H1 (cell line): ENCODE data around the gene OTOL1. TPM values are rescaled to one million over a fixed set of nuclear protein-coding genes. Genes with fewer than 3 reads are reported as not detected.

Experiments
- CTCF ChIA-PET: fragments of 300-600 bp; sonication (Branson Sonifier 250); formaldehyde crosslinking; loops from one replicate; lab custom pipeline; 2021; ENCODE audit not compliant: partially characterized antibody; lab: Charles Lee
- POLR2A ChIA-PET: fragments of 300-600 bp; sonication (Branson Sonifier 250); formaldehyde crosslinking; loops from one replicate; lab custom pipeline; 2021; ENCODE audit warnings: inconsistent platforms; ENCODE audit not compliant: partially characterized antibody; lab: Charles Lee
- DNase-seq, 2 experiments: peaks; one replicate each; pipeline versions ENCODE4 v3.0.0 to v3.0.0-alpha.2; 2010 to 2022; ENCODE audit warnings: low spot score in 2 of 2, low read depth in 1 of 2, mixed read lengths in 1 of 2
- FAIRE-seq: peaks from 2 replicates; lab custom pipeline; 2011; peaks lifted over from hg19 to GRCh38; lab: Jason Lieb, UNC
- H2AFZ ChIP-seq: 2 replicates; pipeline ENCODE4 v1.8.1; 2012; ENCODE audit warnings: low read length, inconsistent platforms
- H2AK5ac ChIP-seq: 2 replicates; pipeline ENCODE4 v1.6.1; 2013; ENCODE audit warnings: low read depth, low read length
- H2BK120ac ChIP-seq: replicated peaks from 2 replicates; pipeline ENCODE3; 2013; ENCODE audit warnings: low read depth, low read length, inconsistent platforms
- H2BK12ac ChIP-seq: 2 replicates; pipeline ENCODE4 v1.6.1; 2013; ENCODE audit warnings: low read depth, low read length
- H2BK15ac ChIP-seq: 2 replicates; pipeline ENCODE4 v1.6.1; 2013; ENCODE audit warnings: low read length
- H2BK20ac ChIP-seq: 2 replicates; pipeline ENCODE4 v1.6.1; 2013; ENCODE audit warnings: low read length
- H2BK5ac ChIP-seq: 2 replicates; pipeline ENCODE4 v1.6.1; 2013; ENCODE audit warnings: low read depth, low read length
- H3K14ac ChIP-seq: 2 replicates; pipeline ENCODE4 v1.6.1; 2013; ENCODE audit warnings: inconsistent platforms; ENCODE audit not compliant: insufficient read length
- H3K18ac ChIP-seq: 2 replicates; pipeline ENCODE4 v1.6.1; 2013; ENCODE audit warnings: low read length; ENCODE audit errors: extremely low read depth
- H3K23ac ChIP-seq: 2 replicates; pipeline ENCODE4 v1.6.1; 2013; ENCODE audit warnings: inconsistent platforms; ENCODE audit not compliant: insufficient read length
- H3K23me2 ChIP-seq: 2 replicates; pipeline ENCODE4 v1.6.1; 2013; ENCODE audit warnings: low read depth, low read length
- H3K27ac ChIP-seq: 2 replicates; pipeline ENCODE4 v1.6.1; 2011; ENCODE audit warnings: low read depth, low read length, inconsistent platforms
- H3K27me3 ChIP-seq, 4 experiments: replicated peaks in 1 of 4; 1 replicate in 1 of 4; 2 replicates in 3 of 4; pipeline versions ENCODE4 v1.6.1 to v1.8.1; 2011 to 2013; ENCODE audit warnings: low read length in 3 of 4, mild to moderate bottlenecking in 3 of 4, inconsistent platforms in 2 of 4, mixed read lengths in 2 of 4, moderate library complexity in 1 of 4; ENCODE audit not compliant: control insufficient read depth in 3 of 4, insufficient read depth in 3 of 4; ENCODE audit errors: extremely low read depth in 1 of 4
- H3K36me3 ChIP-seq, 4 experiments: 2 replicates each; pipeline versions ENCODE4 v1.6.1 to v1.8.1; 2011 to 2013; ENCODE audit warnings: mild to moderate bottlenecking in 4 of 4, low read length in 3 of 4, moderate library complexity in 2 of 4, control low read depth in 1 of 4, inconsistent platforms in 1 of 4; ENCODE audit not compliant: insufficient read depth in 4 of 4, control insufficient read depth in 2 of 4
- H3K4ac ChIP-seq: replicated peaks from 2 replicates; pipeline ENCODE3; 2013; ENCODE audit warnings: low read length, low read depth, mixed read lengths, inconsistent platforms; ENCODE audit not compliant: insufficient read length
- H3K4me1 ChIP-seq, 4 experiments: replicated peaks in 1 of 4; 1 replicate in 1 of 4; 2 replicates in 3 of 4; pipeline versions ENCODE4 v1.6.1 to v1.8.1; 2011 to 2013; ENCODE audit warnings: low read length in 3 of 4, inconsistent platforms in 2 of 4, mixed read lengths in 1 of 4; ENCODE audit not compliant: insufficient read depth in 4 of 4, control insufficient read depth in 3 of 4
- H3K4me2 ChIP-seq, 2 experiments: 2 replicates each; pipeline versions ENCODE4 v1.6.1 to v1.8.1; 2011 to 2013; ENCODE audit warnings: low read depth in 2 of 2, low read length in 2 of 2, control low read depth in 1 of 2, inconsistent platforms in 1 of 2, mild to moderate bottlenecking in 1 of 2; ENCODE audit not compliant: insufficient read depth in 1 of 2
- H3K4me3 ChIP-seq, 4 experiments: fragments of 200-600, 300-600 bp in 1 of 4; sonication (generic), shearing (Covaris generic), sonication (Bioruptor Twin) in 1 of 4; 2 replicates each; pipeline versions ENCODE4 v1.5.1 to v1.8.1; 2011 to 2016; ENCODE audit warnings: low read length in 4 of 4, low read depth in 3 of 4, control low read depth in 2 of 4, inconsistent platforms in 2 of 4, mild to moderate bottlenecking in 2 of 4, mixed read lengths in 1 of 4, moderate library complexity in 1 of 4; ENCODE audit not compliant: insufficient read depth in 2 of 4; ENCODE audit errors: extremely low read depth in 1 of 4
- H3K56ac ChIP-seq: replicated peaks from 2 replicates; pipeline ENCODE3; 2013; ENCODE audit warnings: low read depth, mild to moderate bottlenecking, mixed read lengths, low read length, inconsistent platforms; ENCODE audit not compliant: insufficient read length
- H3K79me1 ChIP-seq: 2 replicates; pipeline ENCODE4 v1.6.1; 2013; ENCODE audit warnings: low read depth, low read length, control low read depth
- H3K79me2 ChIP-seq, 2 experiments: 2 replicates each; pipeline versions ENCODE4 v1.6.1 to v1.8.1; 2012 to 2013; ENCODE audit warnings: low read length in 2 of 2, mild to moderate bottlenecking in 2 of 2, inconsistent platforms in 1 of 2; ENCODE audit not compliant: insufficient read depth in 2 of 2, control insufficient read depth in 1 of 2
- H3K9ac ChIP-seq, 4 experiments: replicated peaks in 1 of 4; 1 replicate in 1 of 4; 2 replicates in 3 of 4; pipeline versions ENCODE4 v1.6.1 to v1.8.1; 2011 to 2013; ENCODE audit warnings: low read depth in 3 of 4, low read length in 3 of 4, control low read depth in 2 of 4, mild to moderate bottlenecking in 2 of 4, moderate library complexity in 2 of 4, inconsistent platforms in 1 of 4; ENCODE audit errors: extremely low read depth in 1 of 4
- H3K9me3 ChIP-seq, 2 experiments: 2 replicates each; pipeline versions ENCODE4 v1.6.1 to v1.8.1; 2012 to 2013; ENCODE audit warnings: mild to moderate bottlenecking in 2 of 2, moderate library complexity in 2 of 2, control low read depth in 1 of 2, inconsistent platforms in 1 of 2, low read depth in 1 of 2, low read length in 1 of 2, mixed read lengths in 1 of 2; ENCODE audit not compliant: insufficient read depth in 2 of 2
- H4K20me1 ChIP-seq, 2 experiments: replicated peaks in 1 of 2; 2 replicates each; pipeline versions ENCODE3 to v1.8.1; 2011 to 2013; ENCODE audit warnings: inconsistent platforms in 2 of 2, low read length in 2 of 2, mild to moderate bottlenecking in 1 of 2; ENCODE audit not compliant: insufficient read depth in 2 of 2, control insufficient read depth in 1 of 2
- H4K5ac ChIP-seq: 2 replicates; pipeline ENCODE4 v1.6.1; 2013; ENCODE audit warnings: low read length, low read depth, mixed read lengths, inconsistent platforms; ENCODE audit not compliant: insufficient read length
- H4K8ac ChIP-seq: 2 replicates; pipeline ENCODE4 v1.8.0; 2013; ENCODE audit warnings: mild to moderate bottlenecking, moderate library complexity, low read length, inconsistent platforms; ENCODE audit not compliant: insufficient read depth; ENCODE audit errors: extremely low read depth
- H4K91ac ChIP-seq: replicated peaks from 2 replicates; pipeline ENCODE3; 2013; ENCODE audit warnings: low read length, mixed read lengths, inconsistent platforms; ENCODE audit not compliant: insufficient read length
- CBX5 ChIP-seq: fragments of 300-800, 300-1000 bp; sonication (generic); IDR thresholded peaks from 2 replicates; pipeline ENCODE4 v1.7.1; 2016; ENCODE audit warnings: antibody characterized with exemption, low read length, low read depth
- GABPA ChIP-seq: IDR thresholded peaks from 2 replicates; pipeline ENCODE4 v1.6.1; 2011; ENCODE audit warnings: mild to moderate bottlenecking, low read length, moderate library complexity, borderline replicate concordance; ENCODE audit not compliant: insufficient read depth
- HDAC2 ChIP-seq, 2 experiments: fragments of 300-600 bp in 1 of 2; sonication (generic) in 1 of 2; IDR thresholded peaks; 2 replicates each; pipeline ENCODE4 v1.6.1; 2011 to 2012; ENCODE audit warnings: low read depth in 2 of 2, low read length in 2 of 2, mild to moderate bottlenecking in 2 of 2, moderate library complexity in 2 of 2, borderline replicate concordance in 1 of 2, inconsistent platforms in 1 of 2
- KDM5A ChIP-seq: fragments of 200-600 bp; IDR thresholded peaks from 2 replicates; pipeline ENCODE4 v1.7.1; 2012; ENCODE audit warnings: mild to moderate bottlenecking, low read length, inconsistent platforms, mixed read lengths
- MAFK ChIP-seq: IDR thresholded peaks from 2 replicates; pipeline ENCODE4 v1.6.1; 2012; ENCODE audit warnings: low read depth, mild to moderate bottlenecking, improper control_type of control experiment, low read length
- NANOG ChIP-seq: IDR thresholded peaks from 2 replicates; pipeline ENCODE4 v1.6.1; 2011; ENCODE audit warnings: low read length, low read depth, mild to moderate bottlenecking, inconsistent platforms; ENCODE audit not compliant: insufficient read depth, poor library complexity, severe bottlenecking
- RFX5 ChIP-seq: IDR thresholded peaks from 2 replicates; pipeline ENCODE4 v1.6.1; 2011; ENCODE audit warnings: low read depth, low read length, improper control_type of control experiment, borderline replicate concordance
- SIN3A ChIP-seq, 2 experiments: IDR thresholded peaks in 1 of 2; conservative IDR thresholded peaks in 1 of 2; 2 replicates each; pipeline ENCODE4 v1.6.1; 2011 to 2012; ENCODE audit warnings: low read length in 2 of 2, improper control_type of control experiment in 1 of 2, low read depth in 1 of 2, mild to moderate bottlenecking in 1 of 2
- SIX5 ChIP-seq: IDR thresholded peaks from 2 replicates; pipeline ENCODE4 v1.6.1; 2011; ENCODE audit warnings: mild to moderate bottlenecking, low read depth, low read length
- SRF ChIP-seq: IDR thresholded peaks from 2 replicates; pipeline ENCODE4 v1.6.1; 2011; ENCODE audit warnings: mild to moderate bottlenecking, low read depth, low read length, moderate library complexity
- WGBS, 2 experiments: shearing (Covaris generic) in 1 of 2; methylation state at CpG; one replicate each; pipeline versions ENCODE4 v1.1.6 to v1.1.7; 2013 to 2015; ENCODE audit warnings: low lambda C conversion rate in 2 of 2, mixed read lengths in 2 of 2, inconsistent platforms in 1 of 2, low coverage in 1 of 2, missing lambda C conversion rate in 1 of 2; ENCODE audit not compliant: insufficient replicate concordance in 2 of 2, insufficient coverage in 1 of 2, insufficient read length in 1 of 2; ENCODE audit errors: extremely low coverage in 1 of 2, missing lambda C conversion rate in 1 of 2; 5-methylcytosine and 5-hydroxymethylcytosine counted together
- polyA plus RNA-seq, 7 experiments: library from polyadenylated mRNA; depleted of rRNA in 3 of 7; stranded (reverse) in 5 of 7; unstranded in 2 of 7; fragments of >200 nt in 5 of 7; fragments of 200-250 nt in 2 of 7; gene quantifications; 1 replicate in 5 of 7; 2 replicates in 1 of 7; 4 replicates in 1 of 7; pipeline versions ENCODE4 v1.2.1 to v1.2.3, GENCODE V29; 2011 to 2013; ENCODE audit warnings: missing spikeins in 2 of 7, mixed read lengths in 2 of 7
- total RNA-seq: library from RNA; stranded (reverse); fragmentation: NEBNext Ultra II Directional; extraction: Animal tissue kit (Norgen Biotek cat#: 25700); gene quantifications from 2 replicates; pipeline ENCODE4 v1.2.1, GENCODE V29; 2021

Gene OTOL1
- total and polyA plus RNA-seq, 2 of the 8 experiments (the other 6 are each of a cell fraction or from before 2014, with no cell fraction given), result not detected

- no peak for FAIRE-seq
- Histone ChIP-seq H3K36me3 (no peaks in the 10 kb centered on the region), H2BK15ac (no peak overlapping the region), H3K23ac (no peak overlapping the region), H4K8ac (no peak overlapping the region), H3K79me2 (no peaks in the 10 kb centered on the region), H2AFZ (no peak overlapping the region), H2BK120ac (no peak overlapping the region), H3K56ac (no peak overlapping the region), H4K91ac (no peak overlapping the region), H2BK5ac (no peak overlapping the region), H3K4ac (no peak overlapping the region), H2BK20ac (no peak overlapping the region), H3K18ac (no peak overlapping the region), H3K14ac (no peak overlapping the region), H3K23me2 (no peaks in the 10 kb centered on the region), H3K4me3 (no peak overlapping the region), H3K4me2 (no peak overlapping the region), H4K20me1 (no peaks in the 10 kb centered on the region), H3K9me3 (no peaks in the 10 kb centered on the region), H2AK5ac (no peak overlapping the region), H3K9ac (no peak overlapping the region), H3K27me3 (peaks cover 0 to 1% (median 0%) of the 10 kb centered on the region in 4 experiments; a peak in 1 of 7 replicates), H3K79me1 (no peaks in the 10 kb centered on the region), H2BK12ac (no peak overlapping the region), H4K5ac (no peak overlapping the region), H3K27ac (no peak overlapping the region), H3K4me1 (no peaks in the 10 kb centered on the region)
- TF ChIP-seq SIN3A (conservative IDR thresholded peaks at IDR 0.05 in 1 of 2, IDR thresholded peaks at IDR 0.05 in 1 of 2; ENCODE audit: low read depth in 1 of 2, low read length in 2 of 2) (no peak), SRF (no peak), SIX5 (no peak), GABPA (no peak), RFX5 (no peak), CBX5 (no peak), HDAC2 (IDR thresholded peaks at IDR 0.05; ENCODE audit: borderline replicate concordance in 1 of 2, low read depth in 2 of 2, low read length in 2 of 2) (no peak), MAFK (no peak), NANOG (no peak), KDM5A (no peak)
- WGBS, 2 experiments, result 84 to 100% methylated on average over 1 to 6 of the region's 6 CpGs
- POLR2A ChIA-PET, result no interaction called here
- no peak for DNase-seq
- CTCF ChIA-PET, result interaction anchor here (1.4 kb wide), 1 partner anchor 41 kb away, joined by 4 read pairs; no protein-coding TSS in a partner anchor
These were observed 54.0 kb downstream of the OTOL1 start for GRCh38 chr3:161550491-161551195.
